Gastrocnemius medialis (tissue), 4 donors: ENCODE results near the gene APEH.

Source experiments
- POLR2A ChIP-seq, 2 donors: fragments of 450-650 bp; IDR thresholded peaks; one replicate each; pipeline ENCODE4 v1.6.1; 2017; ENCODE audit warnings: antibody characterized with exemption in 2 of 2, mild to moderate bottlenecking in 2 of 2, moderate library complexity in 2 of 2
- TF ChIP-seq, protein P1 (sequence below), 5 experiments: fragments of 450-650 bp in 3 of 5; fragments of 200-600 bp in 2 of 5; sonication (generic) in 2 of 5; IDR thresholded peaks in 4 of 5; conservative IDR thresholded peaks in 1 of 5; 1 replicate in 4 of 5; 2 replicates in 1 of 5; pipeline ENCODE4 v1.5.1; 2016 to 2019; ENCODE audit warnings: antibody characterized with exemption in 5 of 5, mild to moderate bottlenecking in 3 of 5, moderate library complexity in 3 of 5

DNA sequence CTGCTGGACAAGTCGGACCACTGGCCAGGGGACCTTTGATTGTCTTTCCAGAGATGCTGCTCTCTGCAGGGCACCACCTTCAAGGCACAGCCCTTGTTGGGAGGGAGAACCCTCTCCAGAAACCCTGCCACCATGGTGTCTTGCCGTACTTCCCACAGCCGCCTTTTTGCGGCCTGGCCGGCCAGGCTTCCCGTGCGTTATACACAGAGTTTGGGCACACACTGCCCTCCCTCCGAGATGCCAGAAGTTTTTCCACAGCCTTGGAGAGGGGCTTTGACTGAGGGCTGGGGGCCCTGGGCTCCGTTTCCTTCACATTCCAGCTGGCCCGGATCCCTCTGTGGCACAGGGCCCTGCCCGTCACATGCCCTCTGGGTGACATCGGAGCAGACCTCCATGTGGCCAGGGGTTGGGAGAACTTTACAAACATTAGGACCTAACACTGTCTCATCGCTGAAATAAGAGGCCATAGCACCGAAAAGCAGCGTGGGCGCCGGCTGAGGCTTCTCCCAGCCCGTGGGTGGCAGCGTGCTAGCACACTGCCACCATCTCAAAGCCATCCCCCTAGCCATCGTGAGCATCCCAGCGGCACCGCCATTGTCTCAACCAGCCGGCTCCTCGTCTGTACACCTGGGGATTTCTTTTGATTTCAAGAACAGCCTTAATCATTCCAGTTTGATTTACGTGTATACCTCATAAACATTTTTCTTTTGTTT is 6.3 kb upstream of the APEH start:
- TF ChIP-seq, protein P1, sequence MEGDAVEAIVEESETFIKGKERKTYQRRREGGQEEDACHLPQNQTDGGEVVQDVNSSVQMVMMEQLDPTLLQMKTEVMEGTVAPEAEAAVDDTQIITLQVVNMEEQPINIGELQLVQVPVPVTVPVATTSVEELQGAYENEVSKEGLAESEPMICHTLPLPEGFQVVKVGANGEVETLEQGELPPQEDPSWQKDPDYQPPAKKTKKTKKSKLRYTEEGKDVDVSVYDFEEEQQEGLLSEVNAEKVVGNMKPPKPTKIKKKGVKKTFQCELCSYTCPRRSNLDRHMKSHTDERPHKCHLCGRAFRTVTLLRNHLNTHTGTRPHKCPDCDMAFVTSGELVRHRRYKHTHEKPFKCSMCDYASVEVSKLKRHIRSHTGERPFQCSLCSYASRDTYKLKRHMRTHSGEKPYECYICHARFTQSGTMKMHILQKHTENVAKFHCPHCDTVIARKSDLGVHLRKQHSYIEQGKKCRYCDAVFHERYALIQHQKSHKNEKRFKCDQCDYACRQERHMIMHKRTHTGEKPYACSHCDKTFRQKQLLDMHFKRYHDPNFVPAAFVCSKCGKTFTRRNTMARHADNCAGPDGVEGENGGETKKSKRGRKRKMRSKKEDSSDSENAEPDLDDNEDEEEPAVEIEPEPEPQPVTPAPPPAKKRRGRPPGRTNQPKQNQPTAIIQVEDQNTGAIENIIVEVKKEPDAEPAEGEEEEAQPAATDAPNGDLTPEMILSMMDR (IDR thresholded peaks at IDR 0.05 in 4 of 5, conservative IDR thresholded peaks at IDR 0.05 in 1 of 5): no peak
- no peak for TF ChIP-seq POLR2A (IDR thresholded peaks at IDR 0.05)
